Left lobe of liver (tissue), 2 donors: Measurements from ENCODE around the gene PACSIN2. TPM values are rescaled to one million over a fixed set of nuclear protein-coding genes. Genes with fewer than 3 reads are reported as not detected.

Experiments
- ATAC-seq: fragments of 200-7000 bp; cut with Tn5 transposase; one replicate; pipeline ENCODE4 v1.9.1; 2020; ENCODE audit warnings: mild to moderate bottlenecking, moderate library complexity
- DNase-seq: peaks from one replicate; pipeline ENCODE4 v3.0.0-alpha.2; 2020; ENCODE audit warnings: low spot score
- total RNA-seq: library from RNA; stranded (reverse); gene quantifications from one replicate; pipeline ENCODE4 v1.2.1, GENCODE V29; 2021
- donor health status: DM: no; HTN: no; CAD: no; lungs with moderate emphysema.
- donor health status: DM: no; HTN: yes; CAD: no.

Gene PACSIN2
- total RNA-seq, 1 donor from 2014 or later = 23.8 TPM

GRCh38 chr22:42887523-42888507 lies 127.1 kb downstream of the PACSIN2 start:
- ATAC-seq = peak; percentile 69
- no peak for DNase-seq

GRCh38 chr22:42887120-42887519 lies 127.8 kb downstream of the PACSIN2 start:
- no peak for ATAC-seq
- DNase-seq = no peak

DNA sequence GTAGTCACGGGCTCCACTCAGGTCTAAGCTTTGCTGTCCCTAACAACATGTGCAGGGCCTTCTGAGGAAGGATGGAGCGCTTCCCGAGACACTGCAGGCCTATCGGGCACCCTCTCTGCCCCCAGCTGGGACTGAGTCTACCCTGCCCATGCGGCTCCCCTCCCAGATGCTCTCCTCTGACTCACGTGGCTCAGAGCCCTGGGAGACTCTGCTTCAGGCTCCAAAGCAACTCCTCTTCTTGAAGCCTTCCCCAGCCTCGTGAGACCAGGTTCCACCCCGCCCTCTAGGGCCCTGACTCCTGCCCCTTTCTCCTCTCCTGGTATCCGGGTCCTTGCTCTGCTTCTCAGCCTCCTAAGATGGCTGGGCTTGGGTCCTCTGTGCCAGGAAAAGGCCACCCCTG lies 129.5 kb downstream of the PACSIN2 start:
- no peak for ATAC-seq
- DNase-seq = no peak

DNA sequence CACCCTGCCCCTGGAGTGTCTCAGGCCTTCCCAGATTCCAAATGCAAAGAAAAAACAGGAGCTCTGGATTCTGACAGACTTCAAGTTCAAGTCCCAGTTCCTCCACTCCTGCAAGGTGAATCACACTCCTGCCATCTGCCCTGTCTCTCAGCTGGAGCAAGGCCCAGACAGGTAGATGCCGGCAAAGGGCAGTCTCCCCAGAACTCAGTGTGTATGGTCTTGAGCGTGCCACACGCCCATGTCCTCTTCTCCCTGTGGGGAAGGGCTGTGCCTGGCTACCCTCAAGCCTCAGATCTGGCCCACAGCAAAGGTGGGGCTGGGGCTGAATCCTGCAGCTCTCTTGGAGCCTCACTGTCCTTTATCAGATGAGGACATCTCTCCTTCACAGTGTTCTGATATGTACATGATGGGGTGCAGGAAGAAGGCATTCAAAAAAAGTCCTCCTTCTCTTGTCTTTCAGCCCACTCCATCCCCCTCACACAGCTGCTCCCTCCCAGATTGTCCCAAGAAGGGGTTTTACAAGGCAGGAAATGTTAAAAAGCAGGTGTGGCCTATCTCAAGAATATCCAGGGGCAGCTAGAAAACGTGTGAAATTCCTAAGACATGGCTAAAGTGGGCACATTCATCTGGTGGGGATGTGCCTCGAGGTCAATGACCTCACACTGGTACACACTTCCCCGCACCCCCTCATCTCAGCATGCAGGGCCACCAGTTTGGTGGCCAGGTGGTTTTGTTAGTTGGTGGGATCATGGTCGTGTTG lies 130.2 kb downstream of the PACSIN2 start:
- no peak for DNase-seq
- ATAC-seq = no peak

DNA sequence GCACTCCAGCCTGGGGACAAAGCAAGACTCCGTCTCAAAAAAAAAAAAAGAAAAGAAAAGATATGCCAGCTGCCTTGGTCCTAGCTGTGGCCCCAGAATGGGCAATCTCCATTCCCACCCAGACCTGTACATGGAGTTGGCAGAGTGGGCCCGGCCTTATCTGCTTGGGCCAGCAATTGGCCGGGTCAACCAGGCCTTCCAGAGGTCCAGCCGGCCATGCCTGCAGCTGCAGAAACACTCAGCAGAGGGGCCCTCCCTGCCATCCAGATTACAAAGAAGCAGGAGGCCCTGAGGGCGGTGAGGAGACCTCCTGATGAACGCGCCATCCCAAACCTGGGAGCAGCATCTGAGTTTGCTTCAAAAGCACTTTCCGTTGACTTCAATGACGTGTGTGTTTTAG lies 131.0 kb downstream of the PACSIN2 start:
- no peak for ATAC-seq
- no peak for DNase-seq

DNA sequence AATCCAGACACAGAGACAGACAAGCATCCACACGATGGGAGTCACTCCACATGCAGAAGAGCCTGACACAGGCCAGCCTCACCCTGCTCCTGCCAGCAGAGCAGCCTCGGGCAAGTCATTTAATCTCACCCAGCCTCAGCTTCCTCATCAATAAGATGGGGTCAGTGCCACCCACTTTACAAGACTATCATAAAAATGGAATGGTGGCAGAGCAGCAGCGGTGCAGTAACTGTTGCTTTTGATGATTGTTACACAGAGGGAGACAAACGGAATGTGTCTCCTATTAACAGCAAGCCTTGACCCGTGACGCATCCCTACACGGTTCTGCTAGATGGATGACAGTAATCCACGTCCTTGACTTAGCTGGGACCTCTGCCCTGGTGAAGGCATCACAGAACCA lies 131.8 kb downstream of the PACSIN2 start:
- no peak for ATAC-seq
- DNase-seq = no peak

DNA sequence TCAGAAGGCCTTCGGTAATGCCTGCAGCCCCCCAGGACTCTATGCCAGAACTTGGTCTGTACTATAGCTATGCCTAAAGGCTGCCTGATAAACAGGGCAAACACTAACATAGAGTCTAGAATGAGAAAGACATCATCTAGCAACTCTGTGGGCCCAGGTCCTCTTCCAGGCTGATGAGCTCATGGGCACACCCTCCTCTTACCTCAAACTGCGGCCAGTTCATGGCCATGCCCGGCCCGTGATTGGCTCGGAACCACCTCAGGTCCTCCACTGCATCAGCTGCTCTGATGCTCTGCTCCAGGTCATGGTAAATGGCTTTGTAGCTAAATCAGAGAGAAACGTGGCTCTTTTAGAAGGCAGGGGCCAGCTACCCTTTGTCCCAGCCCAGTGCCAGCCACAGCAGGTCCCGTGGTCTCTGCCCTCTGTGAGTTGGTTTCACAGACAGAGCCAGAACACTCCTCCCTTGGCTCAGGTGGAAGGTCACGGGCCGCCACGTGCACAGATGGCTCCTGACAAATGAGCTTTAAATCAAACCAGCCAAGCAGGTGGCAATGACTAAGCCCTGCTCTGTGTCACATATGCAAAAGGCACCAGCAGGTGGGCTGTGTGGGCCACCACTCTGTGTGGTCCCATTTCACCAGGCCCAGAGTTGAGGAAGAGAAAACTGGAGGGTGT lies 132.8 kb downstream of the PACSIN2 start:
- ATAC-seq (peak; percentile 86), DNase-seq (peak; percentile 96)

GRCh38 chr22:42881298-42881697 lies 133.7 kb downstream of the PACSIN2 start:
- DNase-seq (no peak), ATAC-seq (no peak)

- DNase-seq (no peak), ATAC-seq (no peak)
Observed at GRCh38 chr22:42880815-42881214, 134.1 kb downstream of the PACSIN2 start.

DNA sequence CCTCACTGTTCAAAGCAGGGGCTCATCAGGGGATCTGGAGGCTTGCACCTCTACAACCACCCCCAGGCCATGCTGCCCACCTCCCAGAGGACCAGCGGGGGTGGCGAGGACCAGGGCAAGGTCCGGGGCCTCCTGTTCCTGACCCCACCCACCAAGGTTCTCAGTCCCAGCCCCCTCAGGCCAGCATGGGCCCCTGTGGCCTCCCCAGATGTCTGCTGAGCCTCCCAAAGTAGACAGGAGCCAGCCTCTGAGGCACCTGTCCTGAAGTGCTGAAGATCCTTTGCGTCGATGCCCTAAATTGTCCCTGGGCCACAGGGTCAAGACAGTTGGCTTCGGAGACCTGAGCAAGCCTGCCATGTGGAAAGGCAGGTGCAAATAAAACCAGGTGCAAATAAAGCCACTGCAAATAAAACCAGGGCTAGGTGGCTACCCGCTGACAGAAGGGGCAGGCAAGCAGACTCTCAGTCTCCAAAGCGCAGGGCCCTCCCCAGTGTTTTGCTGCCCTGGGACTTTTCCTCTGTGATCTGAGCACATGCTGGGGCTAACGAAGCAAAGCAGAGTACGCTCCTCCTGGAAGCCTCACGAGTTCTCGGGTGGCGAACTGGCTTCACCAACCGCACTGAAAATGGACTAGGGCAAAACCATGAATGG lies 135.5 kb downstream of the PACSIN2 start:
- ATAC-seq (peak; percentile 20), DNase-seq (no peak)

GRCh38 chr22:42878561-42879305 lies 136.2 kb downstream of the PACSIN2 start:
- DNase-seq = no peak
- ATAC-seq = no peak

DNA sequence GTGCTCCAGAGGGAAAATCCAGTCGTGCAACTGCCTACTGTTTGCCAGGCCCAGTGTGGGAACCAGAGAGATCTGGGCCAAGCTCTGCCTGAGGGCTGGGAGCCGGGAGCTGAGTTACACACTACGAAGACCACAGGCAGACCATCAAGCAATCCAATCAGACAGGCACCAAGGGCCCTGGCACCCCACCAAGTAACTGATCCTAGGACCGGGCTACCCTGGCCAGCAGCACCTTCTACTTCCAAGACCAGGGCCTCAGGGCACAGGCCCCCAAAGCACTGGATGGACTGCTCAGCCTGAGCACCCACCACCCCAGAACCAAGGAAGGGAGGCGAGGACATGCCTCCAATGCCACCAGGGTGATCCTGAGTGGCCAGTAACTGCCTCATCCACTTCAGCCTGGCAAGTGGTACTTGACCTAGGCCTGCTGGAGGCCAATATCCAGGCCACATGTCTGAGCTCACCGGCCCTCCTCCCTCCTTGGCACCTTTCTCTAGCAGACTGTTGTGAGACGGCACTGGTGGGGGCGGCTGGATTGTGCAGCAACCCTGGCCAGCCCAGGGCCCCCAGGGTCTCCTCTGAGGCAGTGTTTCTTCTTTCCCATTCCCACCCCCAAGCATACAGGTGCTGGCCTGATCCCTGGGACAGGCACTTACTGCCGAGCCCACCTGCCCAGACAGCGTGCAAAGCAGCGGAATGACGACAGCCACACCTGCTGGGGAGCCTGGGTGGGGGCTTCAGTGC lies 137.2 kb downstream of the PACSIN2 start:
- ATAC-seq (no peak), DNase-seq (no peak)

DNA sequence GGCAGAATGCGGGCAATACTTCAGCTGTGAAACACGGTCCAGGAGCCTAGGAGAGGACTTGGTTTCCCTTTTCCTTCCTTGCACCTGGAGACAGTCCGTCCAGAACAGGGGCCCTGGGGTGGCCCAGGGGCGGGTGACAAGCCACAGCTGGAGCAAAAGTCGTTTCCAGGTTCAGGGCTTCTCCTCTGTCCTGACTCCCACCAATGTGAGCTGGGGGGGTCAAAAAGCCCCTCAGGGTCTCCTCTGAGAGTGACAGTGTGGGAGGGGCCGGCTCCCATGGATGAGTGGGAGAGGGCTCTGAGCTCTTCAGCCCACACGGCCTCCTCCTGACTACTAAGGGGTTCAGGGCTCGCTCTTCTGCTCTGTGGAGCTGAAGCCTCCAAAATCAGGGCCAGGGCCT lies 137.8 kb downstream of the PACSIN2 start:
- no peak for ATAC-seq
- no peak for DNase-seq

- ATAC-seq (no peak), DNase-seq (no peak)
Observed at GRCh38 chr22:42876041-42876440, 138.9 kb downstream of the PACSIN2 start.

- no peak for DNase-seq
Observed at GRCh38 chr22:42874010-42874409, 140.9 kb downstream of the PACSIN2 start.

GRCh38 chr22:42873356-42873755 lies 141.6 kb downstream of the PACSIN2 start:
- no peak for ATAC-seq
- no peak for DNase-seq

More at GRCh38 chr22:42874010-42874409, 140.9 kb downstream of the PACSIN2 start:
- ATAC-seq = no peak

DNA sequence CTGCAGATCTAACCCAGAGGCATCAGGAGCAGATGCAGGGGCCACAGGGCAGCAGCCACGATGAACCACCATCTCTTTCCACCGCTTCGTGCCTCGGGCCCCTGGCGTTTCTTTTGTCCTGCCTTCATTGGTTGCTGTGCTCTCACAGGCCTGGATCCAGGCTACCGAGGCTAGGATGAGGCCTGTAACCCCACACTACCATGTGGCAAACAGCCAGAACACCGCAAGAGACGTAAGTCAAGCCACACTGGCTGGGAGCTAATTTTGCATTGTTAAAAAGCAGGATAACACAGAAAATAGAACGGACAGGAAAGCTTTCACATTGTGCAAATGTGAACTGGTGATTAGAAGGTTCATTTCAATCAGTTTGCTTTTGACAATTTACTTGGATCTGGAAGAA lies 142.1 kb downstream of the PACSIN2 start:
- DNase-seq = no peak
- no peak for ATAC-seq

DNA sequence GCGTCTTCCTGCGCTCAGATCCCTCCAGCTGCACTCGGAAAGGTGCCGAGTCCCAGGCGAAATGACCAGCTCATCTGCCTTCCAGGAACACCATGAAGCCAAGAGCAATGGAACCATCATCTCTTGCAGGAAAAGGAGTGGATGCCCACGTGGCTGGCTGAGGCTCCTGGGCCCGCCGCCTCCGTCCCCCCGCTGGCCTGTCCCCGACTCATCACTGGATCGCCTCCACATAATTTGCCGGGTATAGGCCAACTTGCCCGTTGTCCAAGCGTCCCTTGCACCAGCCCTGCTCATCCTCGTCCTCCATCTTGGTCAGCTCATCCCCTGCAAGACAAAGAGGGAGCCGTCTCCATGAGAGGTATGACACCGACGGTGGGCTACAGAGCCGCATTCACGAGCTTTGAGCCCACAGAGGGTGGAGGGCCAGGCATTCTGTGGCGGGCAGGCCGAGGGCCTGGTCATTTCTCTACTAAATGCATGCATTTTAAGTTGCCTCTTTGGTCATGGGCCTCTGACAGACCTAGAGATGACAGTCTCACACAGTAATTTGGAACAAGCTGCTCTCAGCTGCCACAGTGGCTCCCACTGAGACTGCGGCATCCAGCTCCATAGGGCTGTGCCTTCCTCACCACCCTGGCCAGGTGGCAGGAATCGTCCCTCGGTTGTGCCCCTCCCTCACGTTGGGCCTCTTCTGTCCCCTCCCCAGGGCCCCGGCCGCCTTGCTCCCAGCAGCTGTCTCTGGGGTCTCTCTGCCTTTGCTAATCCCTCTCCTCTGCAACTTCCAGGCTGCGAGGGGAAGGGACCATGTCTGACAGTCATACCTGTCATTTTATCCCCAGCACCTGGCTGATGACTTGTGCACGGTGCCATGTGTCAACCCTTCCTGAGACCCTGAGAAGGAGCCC lies 143.6 kb downstream of the PACSIN2 start:
- DNase-seq = no peak
- ATAC-seq = no peak
